GM13977 (cell line): ENCODE measurements around the gene UBR4.
A peak's percentile ranks its signal among the peaks of the same experiment; 100 is the strongest.

Experiments
- DNase-seq: peaks from one replicate; pipeline ENCODE4 v3.0.0; 2012; ENCODE audit warnings: low spot score
- CTCF ChIP-seq: IDR thresholded peaks from 2 replicates; pipeline ENCODE4 v1.5.1; 2012; ENCODE audit warnings: mild to moderate bottlenecking, control low read depth; ENCODE audit not compliant: insufficient read depth; ENCODE audit errors: extremely low read depth, missing control alignments
- in situ Hi-C: fragments of 300-500 bp; cut with MboI; formaldehyde crosslinking; loops from one replicate; pipeline ENCODE4 v1.12.0; 2022; ENCODE audit warnings: low sequenced_read_pairs, low pct_unique_long_range_greater_than_20kb, mixed read lengths, inconsistent platforms; ENCODE audit not compliant: unreplicated experiment

Gene UBR4

GRCh38 chr1:19061343-19061742 lies 148.7 kb downstream of the UBR4 start:
- in situ Hi-C loops, result no loop called here
- no peak for DNase-seq
- TF ChIP-seq CTCF, result no peak

- DNase-seq, result peak; percentile 31
- in situ Hi-C loops, result no loop called here
- no peak for TF ChIP-seq CTCF
Measured at GRCh38 chr1:19059773-19060172, 150.3 kb downstream of the UBR4 start.

DNA sequence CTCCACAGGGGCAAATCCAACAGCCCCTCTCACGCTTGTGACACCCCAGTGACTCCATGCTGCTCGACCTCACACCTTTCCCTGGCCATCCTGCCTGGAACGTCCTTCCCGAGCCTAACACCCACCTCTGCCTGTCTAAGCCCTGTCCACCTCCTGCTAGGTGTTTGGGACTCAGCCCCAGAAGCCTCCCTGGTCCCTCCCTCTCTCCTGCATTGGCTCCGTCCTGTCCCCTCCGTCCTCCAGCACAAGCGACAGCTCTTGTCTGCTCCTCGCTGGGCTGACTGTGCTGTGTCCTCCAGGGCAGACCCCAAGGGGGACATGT lies 151.6 kb downstream of the UBR4 start:
- no peak for TF ChIP-seq CTCF
- in situ Hi-C loops, result no loop called here
- no peak for DNase-seq

DNA sequence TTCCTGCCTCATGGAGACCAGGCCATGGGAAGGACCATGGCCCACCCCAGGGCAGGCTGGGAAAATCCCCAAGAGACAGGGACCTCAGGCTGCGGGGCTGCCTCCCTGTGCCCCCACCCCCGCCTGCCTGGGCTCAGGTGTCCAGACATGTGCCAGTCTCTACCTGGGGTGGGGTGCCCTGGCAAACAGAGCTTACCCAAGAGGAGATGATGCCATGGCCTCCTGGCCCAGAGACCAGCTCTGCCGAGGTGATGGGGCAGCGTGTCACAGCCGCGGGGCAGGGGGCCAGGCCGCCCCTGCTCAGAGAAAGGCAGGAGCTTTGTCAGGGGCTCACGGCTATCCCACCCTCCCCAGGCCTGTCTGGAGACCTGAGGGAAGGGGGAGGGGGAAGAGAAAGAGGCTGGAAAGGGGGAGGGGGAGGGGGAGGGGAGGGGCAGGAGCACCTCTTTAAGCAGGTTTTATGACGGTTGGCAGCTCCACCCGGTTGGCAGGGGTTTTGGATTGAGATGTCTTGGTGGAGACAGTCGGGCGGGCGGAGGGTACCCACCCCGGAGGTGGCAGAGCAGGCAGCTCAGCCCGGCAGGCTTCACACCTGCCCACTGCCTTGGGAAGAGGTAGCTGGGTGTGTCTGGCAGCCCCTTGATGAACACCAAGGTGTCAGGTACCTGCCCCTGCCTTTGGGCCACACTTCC lies 152.1 kb downstream of the UBR4 start:
- TF ChIP-seq CTCF, result no peak
- DNase-seq, result no peak
- in situ Hi-C loops, result no loop called here

DNA sequence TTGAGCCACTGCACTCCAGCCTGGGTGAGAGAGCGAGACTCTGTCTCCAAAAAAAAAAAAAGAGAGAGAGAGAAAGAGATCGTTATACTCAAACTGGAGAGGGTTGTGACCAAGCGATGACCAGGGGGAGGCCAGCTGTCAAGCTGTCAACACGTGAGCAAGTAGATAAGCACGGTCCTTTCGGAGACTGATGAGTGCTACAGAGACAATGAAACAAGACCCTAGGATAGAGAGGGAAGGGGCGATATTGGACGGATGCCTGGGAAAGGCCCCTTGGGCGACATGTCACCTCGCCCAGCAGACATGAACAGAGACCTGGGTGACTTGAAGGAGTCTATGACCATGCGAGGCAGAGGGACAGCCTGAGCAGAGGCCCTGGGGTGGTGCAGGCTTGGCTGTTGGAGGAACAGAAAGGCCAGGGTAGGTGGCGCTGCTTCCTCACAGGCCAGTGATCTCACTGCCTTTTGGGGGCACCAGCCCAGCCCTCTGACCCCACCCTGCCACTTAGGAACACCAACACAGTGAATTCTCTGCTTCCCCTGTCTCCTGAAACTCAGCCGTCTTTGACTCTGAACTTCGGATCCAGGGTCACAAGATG lies 152.8 kb downstream of the UBR4 start:
- no peak for TF ChIP-seq CTCF
- in situ Hi-C loops, result no loop called here
- DNase-seq, result no peak

DNA sequence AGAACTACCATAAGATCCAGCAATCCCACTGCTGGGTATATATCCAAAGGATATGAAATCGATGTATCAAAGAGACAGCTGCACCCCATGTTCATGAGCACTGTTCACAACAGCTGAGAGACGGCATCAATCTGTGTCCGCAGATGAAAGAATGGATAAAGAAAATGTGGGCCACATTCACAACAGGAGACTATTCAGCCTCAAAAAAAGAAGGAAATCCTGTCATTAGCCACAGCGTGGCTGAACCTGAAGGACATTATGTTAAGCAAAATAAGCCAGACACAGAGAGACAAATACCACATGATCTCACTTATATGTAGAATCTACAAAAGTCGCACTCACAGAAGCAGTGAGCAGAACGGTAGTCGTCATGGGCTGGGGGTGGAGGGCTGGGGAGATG lies 154.4 kb downstream of the UBR4 start:
- no peak for DNase-seq
- TF ChIP-seq CTCF, result no peak
- in situ Hi-C loops, result no loop called here
